Right renal pelvis (tissue), 4 donors: Measurements from ENCODE around the gene GLIS2. TPM values are rescaled to one million over a fixed set of nuclear protein-coding genes. Genes with fewer than 3 reads are reported as not detected.

Source experiments
- polyA plus RNA-seq, 4 donors: library from polyadenylated mRNA; unstranded; fragments of 120-200 nt; gene quantifications; one replicate each; pipeline ENCODE4 v1.2.1, GENCODE V29; 2013; ENCODE audit not compliant: insufficient read length in 4 of 4

The GLIS2 gene
- polyA plus RNA-seq, 4 donors = 41.2 to 55.1 (median 42.4) TPM

Other genes with a start within 250 kb of the GLIS2 start
- gene ADCY9, start 199.6 kb upstream of the GLIS2 start, polyA plus RNA-seq = 10 to 100 TPM in 1 of 4 donors, 1 to 10 TPM in 3; 7.9 to 10.4 (median 9.7) TPM
- gene SRL, start 74.0 kb upstream of the GLIS2 start, polyA plus RNA-seq = 1 to 10 TPM; 1.2 to 1.7 (median 1.4) TPM
- gene TFAP4, start 43.0 kb upstream of the GLIS2 start, polyA plus RNA-seq = 10 to 100 TPM; 16.9 to 21.6 (median 18.3) TPM
- gene PAM16, start 35.3 kb downstream of the GLIS2 start, polyA plus RNA-seq = 10 to 100 TPM; 21.4 to 32.2 (median 22.6) TPM
- gene VASN, start 55.8 kb downstream of the GLIS2 start, polyA plus RNA-seq = 10 to 100 TPM; 43.5 to 74.1 (median 48.2) TPM
- gene CORO7, start 100.5 kb downstream of the GLIS2 start, polyA plus RNA-seq = 10 to 100 TPM; 15.1 to 22.0 (median 16.9) TPM
- 10 to 100 TPM; 37.1 to 41.0 (median 40.1) TPM for gene DNAJA3, start 109.8 kb downstream of the GLIS2 start, polyA plus RNA-seq
- gene NMRAL1, start 158.6 kb downstream of the GLIS2 start, polyA plus RNA-seq = 10 to 100 TPM; 31.2 to 47.1 (median 41.6) TPM
- 10 to 100 TPM; 47.2 to 54.9 (median 47.7) TPM for gene HMOX2, start 160.3 kb downstream of the GLIS2 start, polyA plus RNA-seq
- 10 to 100 TPM; 26.4 to 35.3 (median 31.6) TPM for gene CDIP1, start 222.7 kb downstream of the GLIS2 start, polyA plus RNA-seq
- under 1 TPM; 0.17 to 0.33 (median 0.26) TPM for gene C16orf96, start 240.3 kb downstream of the GLIS2 start, polyA plus RNA-seq